GM21737 (cell line): ENCODE measurements around the gene PPIL3.

ENCODE experiments used
- ATAC-seq: cut with Tn5 transposase; IDR thresholded peaks from one replicate; pipeline ENCODE4 v1.9.1; 2021; ENCODE audit warnings: mild to moderate bottlenecking, moderate library complexity; ENCODE audit not compliant: unreplicated experiment

PPIL3 gene

GRCh38 chr2:200861617-200862155 lies 27.2 kb downstream of the PPIL3 start:
- ATAC-seq: no peak

GRCh38 chr2:200860092-200860795 lies 28.6 kb downstream of the PPIL3 start:
- ATAC-seq: no peak

GRCh38 chr2:200856806-200857205 lies 32.1 kb downstream of the PPIL3 start:
- no peak for ATAC-seq

GRCh38 chr2:200852605-200853004 lies 36.3 kb downstream of the PPIL3 start:
- ATAC-seq: no peak

- ATAC-seq: no peak
These were observed 37.3 kb downstream of the PPIL3 start for GRCh38 chr2:200851398-200852248.

- ATAC-seq: no peak
These were observed 38.2 kb downstream of the PPIL3 start for GRCh38 chr2:200850512-200851256.

GRCh38 chr2:200847939-200848338 lies 40.9 kb downstream of the PPIL3 start:
- no peak for ATAC-seq

- ATAC-seq: no peak
These were observed 41.6 kb downstream of the PPIL3 start for GRCh38 chr2:200847269-200847668.

- ATAC-seq: no peak
These were observed 43.1 kb downstream of the PPIL3 start for GRCh38 chr2:200845669-200846325.

- no peak for ATAC-seq
These were observed 43.7 kb downstream of the PPIL3 start for GRCh38 chr2:200845194-200845593.

- ATAC-seq: no peak
These were observed 44.6 kb downstream of the PPIL3 start for GRCh38 chr2:200843993-200844948.

- ATAC-seq: no peak
These were observed 49.4 kb downstream of the PPIL3 start for GRCh38 chr2:200839513-200839912.

- ATAC-seq: no peak
These were observed 54.2 kb downstream of the PPIL3 start for GRCh38 chr2:200834701-200835100.

- no peak for ATAC-seq
These were observed 59.6 kb downstream of the PPIL3 start for GRCh38 chr2:200829258-200829655.

GRCh38 chr2:200828572-200829257 lies 60.2 kb downstream of the PPIL3 start:
- ATAC-seq: no peak

GRCh38 chr2:200828104-200828503 lies 60.8 kb downstream of the PPIL3 start:
- no peak for ATAC-seq

GRCh38 chr2:200821686-200822245 lies 67.1 kb downstream of the PPIL3 start:
- no peak for ATAC-seq
